Smooth muscle cell (in vitro differentiated cells): ENCODE results near the gene ANKS3. TPM values are rescaled to one million over a fixed set of nuclear protein-coding genes. Genes with fewer than 3 reads are reported as not detected.

Experiments used
- DNase-seq: peaks from one replicate; lab custom pipeline; 2025; ENCODE audit not compliant: unreplicated experiment; lab: John Stamatoyannopoulos, UW
- H2AFZ ChIP-seq: fragments of 200-600 bp; sonication (generic); 2 replicates; pipeline ENCODE4 v1.6.0; 2016; ENCODE audit warnings: antibody characterized with exemption, low read depth, mild to moderate bottlenecking
- H3F3A ChIP-seq: fragments of 200-600 bp; sonication (generic); 2 replicates; pipeline ENCODE4 v1.6.0; 2017; ENCODE audit warnings: antibody characterized with exemption, low read depth
- H3K27ac ChIP-seq: fragments of 200-600 bp; sonication (generic); 2 replicates; pipeline ENCODE4 v1.5.1; 2016; ENCODE audit warnings: low read depth, mild to moderate bottlenecking
- H3K27me3 ChIP-seq: fragments of 200-600 bp; sonication (generic); 2 replicates; pipeline ENCODE4 v1.6.1; 2016; ENCODE audit warnings: low read depth, mild to moderate bottlenecking
- H3K36me3 ChIP-seq: fragments of 200-600 bp; sonication (generic); 2 replicates; pipeline ENCODE4 v1.5.1; 2016; ENCODE audit warnings: low read depth
- H3K4me1 ChIP-seq: fragments of 200-600 bp; sonication (generic); 2 replicates; pipeline ENCODE4 v1.5.1; 2016; ENCODE audit warnings: low read depth
- H3K4me2 ChIP-seq: fragments of 200-600 bp; sonication (generic); 2 replicates; pipeline ENCODE4 v1.6.0; 2016; ENCODE audit warnings: mild to moderate bottlenecking
- H3K4me3 ChIP-seq: fragments of 200-600 bp; sonication (generic); 2 replicates; pipeline ENCODE4 v1.5.1; 2016; ENCODE audit warnings: mild to moderate bottlenecking
- H3K79me2 ChIP-seq: fragments of 200-600 bp; sonication (generic); 2 replicates; pipeline ENCODE4 v1.6.0; 2016; ENCODE audit warnings: low read depth, mild to moderate bottlenecking
- H3K9ac ChIP-seq: fragments of 200-600 bp; sonication (generic); 2 replicates; pipeline ENCODE4 v1.6.0; 2016; ENCODE audit warnings: low read depth
- H3K9me3 ChIP-seq: fragments of 200-600 bp; sonication (generic); replicated peaks from 2 replicates; pipeline ENCODE4 v1.5.1; 2016; ENCODE audit warnings: low read depth
- H4K20me1 ChIP-seq: fragments of 200-600 bp; sonication (generic); 2 replicates; pipeline ENCODE4 v1.6.0; 2016; ENCODE audit warnings: low read depth
- WGBS: methylation state at CpG from one replicate; pipeline ENCODE4 v1.1.7; 2016; ENCODE audit warnings: low lambda C conversion rate; 5-methylcytosine and 5-hydroxymethylcytosine counted together
- microRNA-seq: library from miRNA; unstranded; fragments of <30 nt; microRNA quantifications from one replicate; pipeline ENCODE4, GENCODE V29; 2016; ENCODE audit warnings: borderline number of aligned reads
- polyA plus RNA-seq: library from polyadenylated mRNA; unstranded; fragments of >200 nt; fragmentation: Nextera tagmentation; extraction: Ambion mirVana; gene quantifications from 2 replicates; pipeline ENCODE4 v1.2.1, GENCODE V29; 2016
- small RNA-seq: library from RNA; depleted of rRNA; stranded (forward); fragments of <200 nt; gene quantifications from one replicate; pipeline ENCODE3, GENCODE V24; 2014
- total RNA-seq: library from RNA; depleted of rRNA; stranded (reverse); fragments of >200 nt; gene quantifications from 2 replicates; pipeline ENCODE4 v1.2.3, GENCODE V29; 2014
- TF ChIP-seq, protein P1 (sequence below): fragments of 200-600 bp; sonication (generic); IDR thresholded peaks from 2 replicates; pipeline ENCODE4 v1.5.1; 2017; ENCODE audit warnings: borderline replicate concordance, mild to moderate bottlenecking, antibody characterized with exemption; ENCODE audit not compliant: insufficient read depth, poor library complexity, severe bottlenecking

Gene ANKS3
- total and polyA plus RNA-seq, 2 experiments from 2014 or later = 15.3 to 15.6 TPM

DNA sequence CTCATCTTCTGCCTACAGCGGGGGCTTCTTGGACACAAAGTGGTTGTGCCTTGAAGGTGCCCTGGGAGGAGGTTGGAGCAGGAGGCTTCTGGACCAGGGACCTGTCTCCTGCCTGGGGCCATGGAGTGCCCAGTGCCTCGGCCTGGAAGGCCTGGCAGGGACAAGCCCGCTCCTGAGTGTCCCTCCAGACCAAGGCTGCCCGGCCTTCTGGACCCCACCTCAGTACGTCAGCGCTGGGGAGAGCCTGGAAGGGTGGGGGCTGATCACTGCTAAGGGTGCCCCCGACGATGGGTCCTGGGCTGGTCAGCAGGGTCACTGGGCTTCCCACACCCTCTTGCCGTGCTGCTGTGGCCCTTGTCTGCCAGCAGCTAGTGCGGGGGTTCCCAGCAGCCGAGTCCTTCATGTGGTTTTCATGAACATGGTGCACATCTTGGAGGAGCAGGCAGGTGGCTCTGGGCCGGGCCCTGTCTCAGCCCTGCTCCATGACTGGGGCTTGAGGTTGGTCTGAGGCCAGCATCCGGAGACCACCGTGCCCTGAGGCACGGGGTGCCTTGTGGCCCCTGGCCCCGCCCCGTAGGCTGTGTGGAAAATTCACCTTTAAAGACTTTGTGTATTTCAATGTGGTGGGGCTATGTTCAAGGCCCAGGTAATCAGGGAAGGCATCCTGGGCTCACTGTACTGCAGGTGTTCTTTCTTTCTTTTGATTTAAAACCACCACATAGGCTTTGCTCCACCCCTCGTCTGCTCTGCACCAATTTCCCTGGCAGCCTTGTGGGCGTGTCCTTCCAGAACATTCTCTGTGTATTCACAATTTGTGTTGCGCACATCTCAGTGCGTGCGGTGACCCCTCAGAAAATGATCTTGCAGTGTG is 87.1 kb downstream of the ANKS3 start:
- Histone ChIP-seq H3K4me3 (no peak overlapping the region), H3K79me2 (peaks cover 64% of the 10 kb centered on the region), H3K4me2 (no peak overlapping the region), H3F3A (no peaks in the 10 kb centered on the region), H3K27me3 (no peaks in the 10 kb centered on the region), H4K20me1 (peaks cover 98% of the 10 kb centered on the region), H3K9ac (no peak overlapping the region), H3K27ac (no peak overlapping the region), H3K4me1 (no peaks in the 10 kb centered on the region), H2AFZ (no peak overlapping the region), H3K36me3 (no peaks in the 10 kb centered on the region), H3K9me3 (no peaks in the 10 kb centered on the region)
- WGBS = 99% methylated on average over 22 of the region's 22 CpGs
- TF ChIP-seq, protein P1, sequence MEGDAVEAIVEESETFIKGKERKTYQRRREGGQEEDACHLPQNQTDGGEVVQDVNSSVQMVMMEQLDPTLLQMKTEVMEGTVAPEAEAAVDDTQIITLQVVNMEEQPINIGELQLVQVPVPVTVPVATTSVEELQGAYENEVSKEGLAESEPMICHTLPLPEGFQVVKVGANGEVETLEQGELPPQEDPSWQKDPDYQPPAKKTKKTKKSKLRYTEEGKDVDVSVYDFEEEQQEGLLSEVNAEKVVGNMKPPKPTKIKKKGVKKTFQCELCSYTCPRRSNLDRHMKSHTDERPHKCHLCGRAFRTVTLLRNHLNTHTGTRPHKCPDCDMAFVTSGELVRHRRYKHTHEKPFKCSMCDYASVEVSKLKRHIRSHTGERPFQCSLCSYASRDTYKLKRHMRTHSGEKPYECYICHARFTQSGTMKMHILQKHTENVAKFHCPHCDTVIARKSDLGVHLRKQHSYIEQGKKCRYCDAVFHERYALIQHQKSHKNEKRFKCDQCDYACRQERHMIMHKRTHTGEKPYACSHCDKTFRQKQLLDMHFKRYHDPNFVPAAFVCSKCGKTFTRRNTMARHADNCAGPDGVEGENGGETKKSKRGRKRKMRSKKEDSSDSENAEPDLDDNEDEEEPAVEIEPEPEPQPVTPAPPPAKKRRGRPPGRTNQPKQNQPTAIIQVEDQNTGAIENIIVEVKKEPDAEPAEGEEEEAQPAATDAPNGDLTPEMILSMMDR = no peak
- no peak for DNase-seq

Small RNA genes within 50 kb of the gene (microRNA-seq; reads per million reads assigned to microRNA genes)
- 2.3 reads per million for gene MIR6769A

Small RNA genes within 50 kb of the gene (small RNA-seq; reads per million reads assigned to genes)
- gene MIR6769A (not detected), gene RF00017 (not detected)

Other genes with a start within 250 kb of the ANKS3 start
- gene CDIP1, start 195.5 kb downstream of the ANKS3 start, total RNA-seq = 17.7 and 19.7 TPM in 2 replicates
- 36.9 and 40.9 TPM in 2 replicates for gene CDIP1, start 195.5 kb downstream of the ANKS3 start, polyA plus RNA-seq
- 0.09 TPM in 1 of 2 replicates, not detected in the other for gene C16orf96, start 177.9 kb downstream of the ANKS3 start, total RNA-seq
- 0.32 TPM in 1 of 2 replicates, not detected in the other for gene C16orf96, start 177.9 kb downstream of the ANKS3 start, polyA plus RNA-seq
- gene UBALD1, start 119.4 kb downstream of the ANKS3 start, total RNA-seq = 3.6 and 6.4 TPM in 2 replicates
- gene UBALD1, start 119.4 kb downstream of the ANKS3 start, polyA plus RNA-seq = 13.6 and 16.2 TPM in 2 replicates
- gene MGRN1, start 109.4 kb downstream of the ANKS3 start, total RNA-seq = 16.4 and 22.0 TPM in 2 replicates
- 23.2 and 25.4 TPM in 2 replicates for gene MGRN1, start 109.4 kb downstream of the ANKS3 start, polyA plus RNA-seq
- 15.4 and 17.6 TPM in 2 replicates for gene NUDT16L1, start 40.7 kb downstream of the ANKS3 start, total RNA-seq
- 47.6 and 48.3 TPM in 2 replicates for gene NUDT16L1, start 40.7 kb downstream of the ANKS3 start, polyA plus RNA-seq
- gene DNAAF8, start 266 bp upstream of the ANKS3 start, total RNA-seq = 0.22 TPM in 1 of 2 replicates, not detected in the other
- gene DNAAF8, start 266 bp upstream of the ANKS3 start, polyA plus RNA-seq = 1.1 and 2.9 TPM in 2 replicates
- gene ZNF500, start 32.9 kb upstream of the ANKS3 start, total RNA-seq = 4.1 and 5.3 TPM in 2 replicates
- gene ZNF500, start 32.9 kb upstream of the ANKS3 start, polyA plus RNA-seq = 7.1 and 10.1 TPM in 2 replicates
- gene SEPTIN12, start 54.1 kb upstream of the ANKS3 start, total RNA-seq = not detected in 2 replicates
- gene SEPTIN12, start 54.1 kb upstream of the ANKS3 start, polyA plus RNA-seq = 0.52 TPM in 1 of 2 replicates, not detected in the other
- gene SMIM22, start 61.1 kb upstream of the ANKS3 start, total RNA-seq = not detected in 2 replicates
- 0.29 TPM in 1 of 2 replicates, not detected in the other for gene SMIM22, start 61.1 kb upstream of the ANKS3 start, polyA plus RNA-seq
- 21.6 and 32.1 TPM in 2 replicates for gene ROGDI, start 68.4 kb upstream of the ANKS3 start, total RNA-seq
- gene ROGDI, start 68.4 kb upstream of the ANKS3 start, polyA plus RNA-seq = 45.6 and 48.7 TPM in 2 replicates
- 26.4 and 27.8 TPM in 2 replicates for gene GLYR1, start 113.0 kb upstream of the ANKS3 start, total RNA-seq
- gene GLYR1, start 113.0 kb upstream of the ANKS3 start, polyA plus RNA-seq = 28.9 and 35.1 TPM in 2 replicates
- gene UBN1, start 113.2 kb upstream of the ANKS3 start, total RNA-seq = 18.8 and 29.7 TPM in 2 replicates
- 16.2 and 23.4 TPM in 2 replicates for gene UBN1, start 113.2 kb upstream of the ANKS3 start, polyA plus RNA-seq
- 4.8 and 7.7 TPM in 2 replicates for gene PPL, start 202.9 kb upstream of the ANKS3 start, total RNA-seq
- 3.0 and 10.7 TPM in 2 replicates for gene PPL, start 202.9 kb upstream of the ANKS3 start, polyA plus RNA-seq
- not detected in 2 replicates for gene SEC14L5, start 224.1 kb upstream of the ANKS3 start, total RNA-seq
- not detected in 2 replicates for gene SEC14L5, start 224.1 kb upstream of the ANKS3 start, polyA plus RNA-seq